DND-41 (cell line): ENCODE results near the gene TRAM2.

Experiments used
- CTCF ChIP-seq: IDR thresholded peaks from 2 replicates; pipeline ENCODE4 v1.5.1; 2012; ENCODE audit warnings: borderline replicate concordance, low read length, moderate library complexity, mild to moderate bottlenecking; ENCODE audit not compliant: poor library complexity, severe bottlenecking; ENCODE audit errors: extremely low read depth
- EZH2 ChIP-seq: IDR thresholded peaks from 3 replicates; pipeline ENCODE4 v1.6.1; 2012; ENCODE audit warnings: borderline replicate concordance, low read depth, mild to moderate bottlenecking, moderate library complexity, low read length, inconsistent platforms; ENCODE audit not compliant: severe bottlenecking

GRCh38 chr6:52454556-52454955 lies 122.3 kb downstream of the TRAM2 start:
- TF ChIP-seq CTCF = no peak
- no peak for TF ChIP-seq EZH2
